Adrenal gland (tissue), 12 donors: ENCODE data around the gene AHDC1. TPM values are rescaled to one million over a fixed set of nuclear protein-coding genes. Genes with fewer than 3 reads are reported as not detected.
A peak's percentile ranks its signal among the peaks of the same experiment; 100 is the strongest.

Source experiments
- DNase-seq, 7 donors: peaks; one replicate each; pipeline ENCODE4 v3.0.0-alpha.2; 2019 to 2020
- H3K27ac ChIP-seq, 5 donors: fragments of 200-600 bp; sonication (generic) in 4 of 5; 1 replicate in 3 of 5; 2 replicates in 2 of 5; pipeline versions ENCODE4 v1.5.1 to v1.8.0; 2016 to 2020; ENCODE audit warnings: mild to moderate bottlenecking in 1 of 5
- H3K27me3 ChIP-seq: fragments of 200-600 bp; 2 replicates; pipeline ENCODE4 v1.8.0; 2021
- H3K36me3 ChIP-seq, 2 donors: fragments of 200-600 bp; replicated peaks in 1 of 2; 1 replicate in 1 of 2; 2 replicates in 1 of 2; pipeline versions ENCODE4 v1.5.1 to v1.8.0; 2018 to 2022
- H3K4me1 ChIP-seq, 2 donors: fragments of 200-600 bp; replicated peaks in 1 of 2; 1 replicate in 1 of 2; 2 replicates in 1 of 2; pipeline versions ENCODE4 v1.5.1 to v1.8.0; 2018 to 2021
- H3K4me3 ChIP-seq, 4 donors: fragments of 200-600 bp; sonication (generic) in 3 of 4; one replicate each; pipeline ENCODE4 v1.5.1; 2016 to 2018
- H3K9me3 ChIP-seq, 3 donors: fragments of 200-600 bp; sonication (generic) in 1 of 3; replicated peaks in 1 of 3; 1 replicate in 2 of 3; 2 replicates in 1 of 3; pipeline versions ENCODE4 v1.5.1 to v1.8.0; 2016 to 2021
- POLR2A ChIP-seq, 2 donors: fragments of 450-650 bp; IDR thresholded peaks; one replicate each; pipeline ENCODE4 v1.6.1; 2017; ENCODE audit warnings: antibody characterized with exemption in 2 of 2, mild to moderate bottlenecking in 2 of 2, moderate library complexity in 1 of 2
- WGBS, 4 donors: extraction: QIAGEN DNeasy Blood & Tissue Kit in 2 of 4; methylation state at CpG; one replicate each; pipeline versions ENCODE4 v1.1.5 to v1.1.7; 2013 to 2017; 5-methylcytosine and 5-hydroxymethylcytosine counted together
- intact Hi-C, 2 donors: fragments of 100-400 bp; cut with DNase I; formaldehyde crosslinking; loops; one replicate each; pipeline versions ENCODE4 v1.14.1 to v1.15.0; 2022 to 2023
- polyA plus RNA-seq, 3 donors: library from polyadenylated mRNA; stranded (reverse); fragments of 200-250 nt in 2 of 3; fragments of 350-450 nt in 1 of 3; fragmentation: Illumina TruSeq in 1 of 3; extraction: RNeasy Lipid Tissue Mini Kit (QIAGEN cat#74804) in 1 of 3; gene quantifications; one replicate each; pipeline ENCODE4 v1.2.3, GENCODE V29; 2013 to 2014
- total RNA-seq, 9 donors: library from RNA; depleted of rRNA in 4 of 9; stranded (reverse); fragments of >200 nt in 4 of 9; fragments of 120-200 nt in 1 of 9; fragmentation: NEBNext Ultra II Directional in 1 of 9; extraction: Animal tissue kit (Norgen Biotek cat#: 25700) in 1 of 9; gene quantifications; one replicate each; pipeline versions ENCODE4 v1.1.0 to v1.2.4, GENCODE V29; 2013 to 2023
- TF ChIP-seq, protein P1 (sequence below), 6 experiments: fragments of 450-650 bp in 4 of 6; fragments of 200-600 bp in 2 of 6; sonication (generic) in 1 of 6; IDR thresholded peaks; 1 replicate in 5 of 6; 2 replicates in 1 of 6; pipeline versions ENCODE4 v1.5.1 to v1.8.0; 2016 to 2021; ENCODE audit warnings: antibody characterized with exemption in 6 of 6, mild to moderate bottlenecking in 2 of 6, moderate library complexity in 1 of 6
- donor health status: healthy with polysubstance abuse.
- donor health status: Bipolar disorder and iron deficiency.
- donor health status: DM: yes; HTN: yes; CAD: no.
- donor health status: DM: no; HTN: no; CAD: no.
- donor health status: DM: no; HTN: no; CAD: no.
- donor health status: DM: yes; HTN: yes; CAD: no.

AHDC1 gene
- total and polyA plus RNA-seq, 12 donors = 10.4 to 111 (median 61.3) TPM

DNA sequence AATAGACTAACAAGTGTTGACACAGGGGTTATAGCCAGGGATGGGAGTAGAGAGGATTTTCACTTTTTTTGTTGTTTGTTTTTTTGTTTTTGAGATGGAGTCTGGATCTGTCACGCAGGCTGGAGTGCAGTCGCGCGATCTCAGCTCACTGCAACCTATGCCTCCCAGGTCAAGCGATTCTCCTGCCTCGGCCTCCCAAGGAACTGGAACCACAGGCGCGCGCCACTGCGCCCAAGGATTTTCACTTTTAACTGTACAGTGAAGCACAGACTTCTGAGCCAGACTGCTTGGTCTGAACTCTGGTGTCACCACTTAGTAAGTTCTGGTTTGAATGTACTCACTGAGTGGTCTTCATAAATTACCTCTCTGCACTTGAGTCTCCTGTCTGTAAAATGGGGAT lies 73.8 kb downstream of the AHDC1 start:
- H3K27me3 ChIP-seq = no peaks in the 10 kb centered on the region
- no peaks in the 10 kb centered on the region for H3K9me3 ChIP-seq
- H3K4me3 ChIP-seq = no peak overlapping the region
- no peak for DNase-seq
- H3K36me3 ChIP-seq = peaks cover 0 to 16% of the 10 kb centered on the region in 2 donors
- H3K4me1 ChIP-seq = peaks cover 37 to 41% of the 10 kb centered on the region in 2 donors
- H3K27ac ChIP-seq = peak overlapping the region in 3 of 5 donors; percentile 85 to 94 (median 92)
- 90 to 97% (median 95%) methylated on average over 6 to 10 of the region's 10 CpGs for WGBS, 4 donors
- intact Hi-C loops = no loop called here
- TF ChIP-seq, protein P1, sequence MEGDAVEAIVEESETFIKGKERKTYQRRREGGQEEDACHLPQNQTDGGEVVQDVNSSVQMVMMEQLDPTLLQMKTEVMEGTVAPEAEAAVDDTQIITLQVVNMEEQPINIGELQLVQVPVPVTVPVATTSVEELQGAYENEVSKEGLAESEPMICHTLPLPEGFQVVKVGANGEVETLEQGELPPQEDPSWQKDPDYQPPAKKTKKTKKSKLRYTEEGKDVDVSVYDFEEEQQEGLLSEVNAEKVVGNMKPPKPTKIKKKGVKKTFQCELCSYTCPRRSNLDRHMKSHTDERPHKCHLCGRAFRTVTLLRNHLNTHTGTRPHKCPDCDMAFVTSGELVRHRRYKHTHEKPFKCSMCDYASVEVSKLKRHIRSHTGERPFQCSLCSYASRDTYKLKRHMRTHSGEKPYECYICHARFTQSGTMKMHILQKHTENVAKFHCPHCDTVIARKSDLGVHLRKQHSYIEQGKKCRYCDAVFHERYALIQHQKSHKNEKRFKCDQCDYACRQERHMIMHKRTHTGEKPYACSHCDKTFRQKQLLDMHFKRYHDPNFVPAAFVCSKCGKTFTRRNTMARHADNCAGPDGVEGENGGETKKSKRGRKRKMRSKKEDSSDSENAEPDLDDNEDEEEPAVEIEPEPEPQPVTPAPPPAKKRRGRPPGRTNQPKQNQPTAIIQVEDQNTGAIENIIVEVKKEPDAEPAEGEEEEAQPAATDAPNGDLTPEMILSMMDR (IDR thresholded peaks at IDR 0.05) = no peak
- no peak for TF ChIP-seq POLR2A (IDR thresholded peaks at IDR 0.05)

DNA sequence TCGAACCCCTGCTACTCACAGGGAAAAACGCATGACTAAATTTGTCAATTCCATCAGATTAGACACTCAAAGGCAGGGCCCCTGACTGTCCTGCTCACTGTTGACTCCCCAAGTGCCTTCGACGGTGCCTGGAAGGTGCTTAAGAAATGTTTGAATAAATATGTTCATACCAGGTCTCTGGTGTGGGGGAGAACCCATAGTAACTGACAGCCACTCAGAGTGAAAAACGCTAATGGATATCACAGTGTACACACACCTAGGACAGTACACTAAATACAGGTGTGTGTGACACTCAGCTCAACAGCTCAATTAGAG lies 74.3 kb downstream of the AHDC1 start:
- H3K27ac ChIP-seq = peak overlapping the region; percentile 61 to 94 (median 85)
- WGBS, 4 donors = 54 to 70% (median 65%) methylated on average over 5 of the region's 5 CpGs
- intact Hi-C loops = no loop called here
- no peak for TF ChIP-seq POLR2A (IDR thresholded peaks at IDR 0.05)
- TF ChIP-seq, protein P1 (IDR thresholded peaks at IDR 0.05) = no peak
- no peaks in the 10 kb centered on the region for H3K9me3 ChIP-seq
- H3K4me1 ChIP-seq = peaks cover 39 to 46% of the 10 kb centered on the region in 2 donors
- peak in 1 of 7 donors; percentile 14 for DNase-seq
- H3K4me3 ChIP-seq = no peak overlapping the region
- H3K36me3 ChIP-seq = peaks cover 0 to 11% of the 10 kb centered on the region in 2 donors
- H3K27me3 ChIP-seq = no peaks in the 10 kb centered on the region

DNA sequence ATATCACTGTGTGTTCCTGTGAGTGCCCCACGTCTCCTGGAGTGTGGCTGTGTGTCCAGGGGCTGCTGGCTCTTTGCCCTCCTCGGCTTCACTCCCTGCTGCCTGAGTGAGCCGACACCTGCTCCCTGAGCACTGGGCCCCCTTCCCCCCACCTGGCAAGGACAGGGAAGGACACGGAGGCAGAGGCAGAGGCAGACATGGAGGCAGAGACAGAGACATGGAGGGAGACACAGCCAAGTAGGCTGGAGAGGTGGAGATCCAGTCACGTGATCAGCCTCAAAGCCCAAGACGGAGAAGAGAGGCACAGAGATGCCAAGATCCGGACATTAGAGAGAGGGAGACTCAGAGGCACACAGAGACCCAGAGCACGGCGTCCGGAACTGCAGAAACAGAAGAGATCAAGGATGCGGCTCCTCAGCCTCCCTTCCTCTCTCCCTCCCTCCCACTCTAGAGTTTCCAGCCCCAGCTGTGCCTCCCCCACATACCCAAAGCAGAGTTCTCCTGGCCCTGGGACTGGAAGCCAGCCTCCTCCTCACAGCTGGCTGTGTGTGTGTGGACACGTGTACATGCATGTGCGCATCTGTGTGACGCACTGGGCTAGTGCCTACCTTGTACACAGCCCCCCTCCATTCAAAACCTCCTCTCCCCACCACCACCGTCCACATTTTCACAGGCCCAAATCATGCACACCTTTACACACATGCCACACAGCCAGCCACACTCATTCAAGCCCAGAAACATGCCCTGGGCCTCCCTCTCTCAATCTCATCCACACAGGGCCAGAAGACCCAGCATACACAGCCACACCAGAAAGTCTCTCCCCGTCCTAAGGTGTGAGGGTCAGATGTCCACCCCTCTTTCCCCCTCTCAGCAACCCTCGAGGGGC lies 74.9 kb downstream of the AHDC1 start:
- TF ChIP-seq, protein P1 (IDR thresholded peaks at IDR 0.05) = no peak
- TF ChIP-seq POLR2A (IDR thresholded peaks at IDR 0.05) = peak; percentile 11 to 66
- H3K4me3 ChIP-seq = peak overlapping the region in 2 of 4 donors; percentile 26 to 57
- DNase-seq = peak; percentile 79 to 95 (median 91)
- no peaks in the 10 kb centered on the region for H3K9me3 ChIP-seq
- H3K36me3 ChIP-seq = peaks cover 0 to 8% of the 10 kb centered on the region in 2 donors
- H3K4me1 ChIP-seq = peaks cover 39 to 47% of the 10 kb centered on the region in 2 donors
- H3K27me3 ChIP-seq = no peaks in the 10 kb centered on the region
- 12 to 32% (median 23%) methylated on average over 8 to 17 of the region's 17 CpGs for WGBS, 4 donors
- intact Hi-C loops = no loop called here
- H3K27ac ChIP-seq = peak overlapping the region; percentile 61 to 94 (median 85)

DNA sequence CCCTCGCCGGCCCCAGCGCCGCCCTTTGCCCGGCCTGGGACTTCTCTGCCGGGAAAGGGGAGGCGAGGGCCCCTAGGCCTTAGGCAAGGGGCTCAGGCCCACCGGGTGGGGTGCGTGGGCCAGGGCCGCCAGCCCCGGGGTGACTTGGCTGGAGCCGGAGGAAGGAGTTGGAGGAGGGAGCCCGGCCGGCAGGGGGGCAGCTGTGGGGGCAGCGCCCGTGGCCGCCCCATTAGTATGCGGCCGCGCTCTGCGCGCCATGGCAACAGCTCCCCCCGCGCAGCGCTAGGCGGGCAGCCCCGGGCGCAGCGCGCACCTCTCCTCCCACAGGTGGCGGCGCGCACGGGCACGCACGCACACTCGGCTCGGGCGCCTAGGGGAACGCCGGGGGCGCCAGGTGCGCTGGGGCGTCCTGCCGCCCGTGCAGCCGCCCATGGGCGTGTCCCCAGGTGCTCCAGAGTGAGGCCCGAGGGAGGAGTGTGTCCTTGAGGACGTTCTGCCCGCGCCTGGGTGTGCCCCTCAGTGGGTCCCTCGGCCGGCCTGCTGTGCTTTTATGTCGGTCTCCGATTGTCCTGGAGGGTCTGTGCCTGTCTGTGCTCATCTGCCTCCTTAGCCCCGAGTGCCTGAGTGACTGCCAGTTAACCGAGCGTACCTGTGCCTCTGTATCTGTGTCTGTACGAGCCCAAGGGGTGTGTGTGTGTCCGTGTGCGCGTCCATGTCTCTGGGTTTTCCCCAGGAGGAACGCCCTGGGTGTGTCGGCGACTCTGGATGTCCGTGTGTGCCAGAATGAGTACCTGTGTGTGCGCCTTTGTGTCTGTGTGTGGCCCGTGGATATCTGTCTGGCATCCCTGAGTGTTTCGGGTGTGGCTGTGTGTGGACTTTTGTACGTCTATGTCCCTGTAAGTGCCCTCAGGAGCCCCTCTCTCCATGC lies 75.8 kb downstream of the AHDC1 start:
- peaks cover 46 to 56% of the 10 kb centered on the region in 2 donors for H3K4me1 ChIP-seq
- peak overlapping the region in 2 of 4 donors; percentile 26 to 57 for H3K4me3 ChIP-seq
- intact Hi-C loops = no loop called here
- H3K9me3 ChIP-seq = no peaks in the 10 kb centered on the region
- DNase-seq = peak; percentile 57 to 79 (median 64)
- TF ChIP-seq POLR2A (IDR thresholded peaks at IDR 0.05) = peak; percentile 30 to 60
- TF ChIP-seq, protein P1 (IDR thresholded peaks at IDR 0.05) = peak in 1 of 6 experiments; percentile 9
- WGBS, 4 donors = 2 to 11% (median 5%) methylated on average over 13 to 71 of the region's 71 CpGs
- H3K36me3 ChIP-seq = no peaks in the 10 kb centered on the region
- H3K27ac ChIP-seq = peak overlapping the region; percentile 65 to 94 (median 85)
- H3K27me3 ChIP-seq = no peaks in the 10 kb centered on the region
